C1 segment of cervical spinal cord (tissue), 14 donors: ENCODE results near the gene TLK2.
"Not testable (repeated sequence)": the region's sequence is repeated elsewhere in the genome, so short reads cannot be mapped to it uniquely, and the experiment has no call there.

ENCODE experiments used
- DNase-seq, 14 donors: peaks; one replicate each; lab custom pipeline; 2025; lab: John Stamatoyannopoulos, UW

Gene TLK2

DNA sequence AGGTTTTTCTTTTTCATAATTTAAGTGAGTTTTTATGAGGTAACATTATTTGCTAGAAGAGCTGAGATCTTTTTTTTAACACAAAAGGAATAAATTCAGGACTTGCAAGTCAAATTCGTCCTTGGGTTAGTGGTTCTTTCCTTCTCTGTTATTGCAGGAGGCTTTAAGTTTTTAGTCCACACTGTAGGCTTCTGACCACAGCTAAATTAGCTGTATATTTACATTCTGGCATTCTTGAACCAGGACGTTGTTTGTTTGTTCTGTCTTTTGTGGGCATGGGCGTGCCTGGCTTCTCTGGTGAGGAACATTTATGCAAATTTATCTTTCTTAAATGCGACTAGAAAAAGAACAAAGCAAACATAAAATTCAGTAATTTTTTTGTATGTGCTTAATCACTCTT lies 80.3 kb downstream of the TLK2 start:
- DNase-seq, result not testable (repeated sequence)

DNA sequence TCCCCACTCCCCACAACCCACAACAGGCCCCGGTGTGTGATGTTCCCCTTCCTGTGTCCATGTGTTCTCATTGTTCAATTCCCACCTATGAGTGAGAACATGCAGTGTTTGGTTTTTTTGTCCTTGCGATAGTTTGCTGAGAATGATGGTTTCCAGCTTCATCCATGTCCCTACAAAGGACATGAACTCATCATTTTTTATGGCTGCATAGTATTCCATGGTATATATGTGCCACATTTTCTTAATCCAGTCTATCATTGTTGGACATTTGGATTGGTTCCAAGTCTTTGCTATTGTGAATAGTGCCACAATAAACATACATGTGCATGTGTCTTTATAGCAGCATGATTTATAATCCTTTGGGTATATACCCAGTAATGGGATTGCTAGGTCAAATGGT lies 82.3 kb downstream of the TLK2 start:
- DNase-seq, result not testable (repeated sequence)

DNA sequence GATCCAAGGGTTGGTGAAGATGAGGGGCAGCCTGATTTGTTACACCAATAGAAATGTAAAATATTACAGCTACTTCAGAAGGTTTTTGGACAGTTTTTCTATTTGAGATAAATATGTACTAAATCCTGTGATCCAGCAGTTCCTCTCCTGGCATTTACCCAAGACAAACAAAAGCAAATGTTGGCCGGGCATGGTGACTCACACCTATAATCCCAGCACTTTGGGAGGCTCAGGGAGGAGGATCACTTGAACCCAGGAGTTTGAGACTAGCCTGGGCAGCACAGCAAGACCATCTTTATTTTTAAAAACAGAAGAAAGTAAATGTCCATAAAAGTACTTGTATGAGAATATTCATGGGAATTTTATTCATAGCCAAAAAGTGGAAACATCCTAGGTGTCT lies 84.0 kb downstream of the TLK2 start:
- no peak for DNase-seq

DNA sequence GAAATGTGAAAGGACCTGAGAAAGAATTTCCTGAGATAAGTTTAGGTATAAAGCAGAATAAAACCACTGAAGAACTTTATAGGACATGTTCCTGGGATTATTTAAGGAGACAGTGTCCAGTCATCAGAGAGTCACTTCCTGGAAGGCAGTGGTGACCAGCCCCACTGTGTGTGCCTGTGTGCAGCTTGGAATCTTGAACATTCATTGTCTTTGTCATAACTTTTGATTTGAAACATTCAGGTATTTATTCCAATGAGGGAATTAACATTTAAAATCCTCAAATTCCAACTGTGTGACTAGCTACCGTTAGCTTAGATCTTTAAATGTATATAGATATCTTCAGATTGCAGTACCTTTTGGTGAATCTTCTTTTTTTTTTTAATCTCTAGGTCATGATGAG lies 87.2 kb downstream of the TLK2 start:
- no peak for DNase-seq

DNA sequence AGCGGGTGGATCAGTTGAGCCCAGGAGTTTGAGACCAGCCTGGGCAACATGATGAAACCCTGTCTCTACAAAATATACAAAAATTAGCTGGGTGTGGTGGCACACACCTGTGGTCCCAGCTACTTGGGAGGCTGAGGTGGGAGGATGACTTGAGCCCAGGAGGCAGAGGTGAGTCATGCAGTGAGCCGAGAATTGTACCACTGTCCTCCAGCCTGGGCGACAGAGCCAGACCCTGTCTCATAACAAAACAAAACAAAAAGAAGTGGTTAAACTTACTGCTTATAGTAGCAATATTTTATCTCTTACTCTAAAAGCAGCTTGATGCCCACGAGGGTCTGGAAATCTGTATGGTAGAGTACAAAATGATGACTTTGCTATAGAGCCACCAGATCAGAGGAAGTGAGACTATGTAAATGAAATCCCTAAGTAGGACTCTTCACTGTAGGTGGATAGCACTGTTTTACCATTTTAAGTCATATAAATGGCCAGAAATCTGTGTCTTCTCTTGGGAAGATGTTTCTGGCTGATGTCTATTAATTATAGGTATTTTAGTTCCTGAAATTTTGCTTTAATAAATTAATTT lies 88.5 kb downstream of the TLK2 start:
- no peak for DNase-seq

DNA sequence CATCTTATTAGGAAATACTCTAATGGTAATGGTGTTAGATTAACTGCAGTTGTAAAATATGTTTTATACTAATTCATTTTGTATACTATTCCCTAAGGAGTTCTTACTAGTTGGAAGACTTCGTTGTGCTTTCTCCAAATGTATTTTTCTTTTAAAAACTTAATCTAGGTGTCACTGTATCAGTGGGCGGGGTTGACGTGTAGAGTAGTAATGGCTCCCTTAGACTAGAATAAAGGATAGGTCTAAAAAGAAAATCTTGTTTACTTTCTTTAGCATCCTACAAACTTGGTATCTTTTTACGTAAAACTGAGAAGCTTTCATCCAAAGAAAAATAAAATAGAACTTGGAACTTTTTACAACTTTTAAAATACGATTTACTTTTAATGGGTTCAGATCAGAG lies 93.9 kb downstream of the TLK2 start:
- DNase-seq, result no peak

DNA sequence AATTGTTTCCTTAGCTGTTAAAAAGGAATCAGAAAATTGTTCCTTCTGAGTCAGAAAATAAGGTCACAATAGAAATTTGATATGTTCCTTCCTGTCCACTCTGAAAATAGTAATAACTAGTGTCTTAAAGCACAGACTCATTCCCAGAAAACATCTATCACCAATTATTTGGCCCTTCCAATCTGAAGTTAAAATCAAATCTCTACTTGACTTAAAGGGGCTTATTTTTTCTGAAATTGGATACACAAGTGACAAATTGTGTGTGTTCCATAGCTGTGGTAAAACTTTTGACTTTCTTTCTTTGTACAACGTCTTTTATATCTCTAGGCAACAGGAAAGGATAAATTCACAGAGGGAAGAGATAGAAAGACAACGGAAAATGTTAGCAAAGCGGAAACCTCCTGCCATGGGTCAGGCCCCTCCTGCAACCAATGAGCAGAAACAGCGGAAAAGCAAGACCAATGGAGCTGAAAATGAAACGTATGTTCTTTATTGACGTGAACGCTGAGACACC lies 94.3 kb downstream of the TLK2 start:
- DNase-seq, result no peak

DNA sequence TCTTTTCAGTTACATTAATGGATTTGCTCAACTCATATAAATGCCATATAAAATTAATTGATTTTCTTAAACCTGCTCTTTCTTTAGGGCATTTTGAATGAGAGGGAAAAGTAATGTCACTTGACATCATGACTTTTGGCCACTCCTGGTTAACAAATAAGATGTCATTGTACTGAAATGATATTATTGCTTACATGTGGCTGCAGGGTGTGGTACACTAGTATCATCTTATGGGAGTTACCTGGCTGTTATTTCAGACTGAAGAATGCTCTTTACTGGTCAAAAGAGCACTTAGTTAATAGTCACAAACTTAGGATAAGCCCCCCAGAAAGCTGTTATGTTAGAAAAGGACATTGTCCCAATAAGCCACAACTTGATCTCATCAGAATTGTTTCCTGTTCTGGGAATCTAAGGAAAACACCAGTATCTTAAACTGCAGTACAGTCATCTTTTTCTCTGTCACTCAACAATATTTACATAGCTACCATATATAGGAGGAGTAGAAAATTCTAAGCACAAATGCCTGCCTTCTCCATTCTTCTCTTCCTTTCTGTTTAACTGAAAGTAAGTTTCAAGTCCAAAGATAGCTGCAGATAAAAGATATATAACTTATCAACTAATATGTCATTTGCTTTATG lies 95.0 kb downstream of the TLK2 start:
- DNase-seq, result no peak

DNA sequence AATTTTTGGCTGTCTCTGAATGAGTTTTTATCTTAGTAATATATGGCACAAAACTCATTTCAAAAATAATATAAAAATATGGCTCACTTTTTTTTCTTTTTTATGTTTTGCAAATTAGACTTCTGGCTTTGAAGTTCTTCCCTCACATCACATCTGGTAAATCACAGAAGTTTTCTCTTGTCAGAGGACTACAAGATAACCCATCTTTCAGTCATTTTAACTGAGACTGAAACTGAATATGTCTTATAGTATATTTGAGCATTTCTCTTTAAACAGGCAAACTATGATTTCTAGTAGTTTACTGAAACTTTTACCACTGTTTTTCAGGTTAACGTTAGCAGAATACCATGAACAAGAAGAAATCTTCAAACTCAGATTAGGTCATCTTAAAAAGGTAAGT lies 97.8 kb downstream of the TLK2 start:
- no peak for DNase-seq

DNA sequence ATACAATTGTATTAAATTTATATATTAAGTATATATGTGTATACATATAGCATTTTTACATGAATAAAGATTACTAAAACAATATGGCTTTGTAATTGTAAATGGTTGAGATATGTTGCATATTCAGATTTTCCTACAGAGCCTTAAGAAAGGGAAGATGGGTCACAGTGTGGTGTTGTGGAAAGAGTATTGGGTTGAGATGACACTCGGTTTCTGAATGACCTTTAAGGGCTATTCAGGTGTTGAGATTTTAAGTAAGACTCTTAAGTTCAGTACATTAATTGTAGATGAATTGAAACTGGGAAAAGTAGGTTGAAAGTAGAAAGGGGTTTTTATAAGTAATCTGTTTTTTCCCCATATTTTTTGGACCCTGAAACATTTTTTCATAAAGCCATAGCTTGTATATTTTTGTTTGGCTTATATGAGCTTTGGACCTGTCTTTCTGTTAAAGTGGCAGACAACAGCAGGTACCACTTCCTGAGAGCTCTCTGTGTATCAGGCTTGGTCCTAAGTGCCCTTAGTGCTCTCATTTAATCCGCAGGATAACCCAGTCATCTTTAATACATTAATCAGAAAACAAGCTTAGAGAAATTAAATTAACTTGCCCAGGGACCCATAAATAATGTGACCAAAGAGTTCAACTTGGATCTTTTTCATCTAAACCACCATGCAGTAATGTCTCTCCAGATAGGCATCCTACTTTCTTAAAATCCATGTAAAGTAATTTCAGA lies 100.3 kb downstream of the TLK2 start:
- DNase-seq, result no peak

DNA sequence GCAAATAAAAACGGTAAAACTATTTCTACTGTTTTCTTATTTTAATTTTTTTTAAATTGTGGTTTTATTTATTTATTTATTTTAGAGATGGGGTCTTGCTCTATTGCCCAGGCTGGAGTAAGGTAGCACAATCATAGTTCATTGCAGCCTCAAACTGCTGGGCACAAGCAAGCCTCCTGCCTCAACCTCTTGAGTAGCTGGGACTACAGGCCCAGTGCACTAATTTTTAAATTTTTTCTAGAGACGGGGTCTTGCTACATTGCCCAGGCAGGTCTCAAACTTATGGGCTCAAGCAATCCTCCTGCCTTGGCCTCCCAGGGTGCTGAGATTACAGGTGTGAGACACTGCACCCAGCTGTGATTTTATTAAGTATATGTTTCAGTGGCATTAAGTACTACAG lies 102.3 kb downstream of the TLK2 start:
- no peak for DNase-seq

DNA sequence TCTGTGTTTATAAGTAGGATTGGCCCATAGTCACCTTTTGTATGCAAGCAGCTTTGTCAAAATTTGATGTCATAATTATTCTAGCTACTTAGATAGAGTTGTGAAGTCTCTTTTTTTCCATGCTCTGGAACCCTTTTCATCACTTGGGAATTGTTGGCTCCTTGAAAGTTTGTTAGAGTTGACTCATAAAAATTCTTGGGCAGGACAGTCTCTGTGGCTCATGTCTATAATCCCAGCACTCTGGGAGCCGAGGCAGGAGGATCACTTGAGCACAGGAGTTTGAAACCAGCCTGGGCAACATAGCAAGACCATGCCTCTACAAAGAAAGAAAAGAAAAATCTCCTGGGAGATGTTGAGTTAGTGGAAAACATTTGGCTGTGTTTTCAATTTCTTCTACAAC lies 103.1 kb downstream of the TLK2 start:
- DNase-seq, result peak in 1 of 14 donors; percentile 4

DNA sequence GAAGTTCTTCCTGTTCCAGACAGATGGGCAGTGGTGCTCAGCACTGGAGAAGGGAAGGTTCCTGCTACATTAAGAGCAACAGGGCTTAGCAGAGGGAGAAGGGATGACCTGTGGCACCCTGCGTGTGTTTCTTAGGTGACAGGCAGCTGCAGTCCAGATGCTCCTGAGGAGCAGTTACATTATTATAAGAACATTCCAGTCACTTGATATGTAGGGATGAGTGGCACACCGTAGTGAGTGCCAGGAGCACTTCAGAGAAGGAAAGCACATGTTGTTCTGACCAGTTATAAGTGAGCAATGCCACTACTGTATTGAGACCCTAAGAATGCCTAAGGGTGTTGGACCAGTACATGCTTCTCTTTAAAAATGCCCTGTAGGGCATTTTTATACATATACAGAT lies 108.9 kb downstream of the TLK2 start:
- DNase-seq, result no peak

DNA sequence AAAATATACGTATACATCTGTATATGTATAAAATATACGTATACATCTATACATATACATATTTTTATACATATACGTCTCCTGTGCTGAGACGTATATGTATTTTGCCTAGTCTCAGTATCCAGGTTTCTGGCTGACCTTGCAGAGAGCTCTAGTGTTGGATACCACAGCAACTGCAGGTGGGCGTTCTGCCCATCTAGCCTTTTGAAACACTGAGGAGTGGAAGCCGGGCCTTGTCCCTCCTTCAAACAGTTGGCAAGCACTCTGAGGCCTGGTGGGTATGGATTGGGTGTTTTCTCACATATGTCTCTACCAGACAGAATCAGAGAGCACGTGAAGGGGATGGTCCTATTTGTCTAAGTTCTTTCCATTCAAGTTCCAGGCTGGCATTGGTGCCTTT lies 109.5 kb downstream of the TLK2 start:
- DNase-seq, result peak in 1 of 14 donors; percentile 2

DNA sequence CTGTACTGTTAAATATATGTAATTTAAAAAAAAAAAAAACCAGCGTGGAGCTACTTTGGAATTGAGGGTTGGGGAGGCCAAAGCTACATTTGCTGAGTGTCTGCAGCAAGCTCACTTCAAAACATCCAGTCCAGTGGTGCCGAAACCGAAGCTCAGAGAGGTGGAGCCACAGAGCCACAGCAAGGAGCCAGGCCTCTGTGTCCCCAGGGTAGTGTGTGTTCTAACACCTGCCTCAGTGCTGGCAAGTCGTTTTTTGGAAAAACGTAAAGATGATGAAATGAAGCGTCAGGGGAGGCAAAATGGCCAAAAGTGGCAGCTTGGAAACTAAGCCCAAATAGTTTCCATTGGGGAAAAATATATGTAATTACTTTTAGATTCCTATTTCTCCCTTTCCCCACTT lies 112.7 kb downstream of the TLK2 start:
- DNase-seq, result no peak

DNA sequence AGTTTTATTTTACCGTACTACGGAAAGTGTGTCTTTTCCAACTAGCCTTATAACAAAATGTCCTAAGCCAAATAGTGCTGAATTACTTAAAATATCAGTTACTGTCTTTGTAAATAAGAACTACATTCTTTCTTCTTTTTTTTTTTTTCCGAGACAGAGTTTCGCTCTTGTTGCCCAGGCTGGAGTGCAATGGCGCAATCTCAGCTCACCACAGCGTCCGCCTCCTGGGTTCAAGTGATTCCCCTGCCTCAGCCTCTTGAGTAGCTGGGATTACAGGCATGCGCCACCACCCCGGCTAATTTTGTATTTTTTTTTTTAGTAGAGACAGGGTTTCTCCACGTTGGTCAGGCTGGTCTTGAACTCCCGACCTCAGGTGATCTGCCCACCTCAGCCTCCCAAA lies 113.2 kb downstream of the TLK2 start:
- DNase-seq, result not testable (repeated sequence)

DNA sequence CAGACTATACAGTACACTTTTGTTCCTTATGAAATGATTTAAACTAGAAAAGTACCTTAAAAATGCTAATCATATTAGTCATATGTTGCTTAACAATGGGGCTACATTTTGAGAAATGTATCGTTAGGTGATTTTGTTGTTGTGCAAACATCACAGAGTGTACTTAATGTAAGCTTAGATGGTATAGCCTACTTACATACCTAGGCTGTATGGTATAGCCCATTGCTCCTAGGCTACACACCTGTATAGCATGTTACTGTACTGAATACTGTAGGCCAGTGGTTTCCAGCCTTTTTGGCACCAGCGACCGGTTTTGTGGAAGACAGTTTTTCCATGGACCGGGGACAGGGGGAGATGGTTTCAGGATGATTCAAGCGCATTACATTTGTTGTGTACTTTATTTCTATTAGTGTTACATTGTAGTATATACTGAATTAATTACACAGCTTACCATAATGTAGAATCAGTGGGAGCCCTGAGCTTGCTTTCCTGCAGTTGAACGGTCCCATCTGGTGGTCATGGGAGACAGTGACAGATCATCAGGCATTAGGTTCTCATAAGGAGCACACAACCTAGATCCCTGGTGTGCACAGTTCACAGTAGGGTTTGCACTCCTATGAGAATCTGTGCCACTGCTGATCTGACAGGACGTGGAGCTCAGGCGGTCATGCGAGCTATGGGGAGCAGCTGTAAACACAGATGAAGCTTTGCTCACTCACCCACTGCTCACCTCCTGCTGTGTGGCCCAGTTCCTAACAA lies 113.9 kb downstream of the TLK2 start:
- DNase-seq, result no peak

DNA sequence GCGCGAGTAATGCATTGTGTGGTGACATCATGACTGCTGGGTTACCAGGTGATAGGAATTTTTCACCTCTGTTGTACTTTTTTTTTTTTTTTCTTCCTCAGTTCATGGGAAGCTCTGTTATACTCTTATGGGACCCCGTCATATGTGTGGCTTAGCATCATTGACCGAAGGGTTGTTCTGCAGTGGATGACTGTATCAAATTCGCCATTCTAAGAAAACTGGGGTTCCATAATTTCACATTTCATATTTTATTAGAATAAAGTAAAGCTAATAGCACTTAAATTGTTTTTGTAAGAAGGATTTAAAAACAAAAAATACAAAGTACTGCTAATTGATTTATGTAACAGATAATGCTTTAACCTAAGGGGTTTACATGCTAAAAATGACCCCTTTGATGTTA lies 116.9 kb downstream of the TLK2 start:
- DNase-seq, result no peak

DNA sequence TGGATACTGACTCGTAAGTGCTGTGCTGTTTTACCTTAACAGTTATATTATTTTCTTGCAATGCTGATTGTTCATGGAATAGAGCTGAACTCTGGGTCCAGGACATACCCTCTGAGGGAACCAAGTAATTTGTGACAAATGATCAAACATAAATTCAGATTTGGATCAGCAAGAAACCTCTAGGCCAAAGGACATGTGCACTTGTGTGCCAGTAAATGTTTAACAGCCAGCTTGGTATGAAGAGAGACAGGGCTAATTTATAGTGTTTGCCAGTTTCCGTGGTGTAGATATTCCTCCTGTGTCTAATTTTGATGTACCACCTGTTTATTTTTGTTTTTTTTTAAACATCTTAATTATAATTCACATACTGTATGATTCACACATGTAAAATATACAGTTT lies 118.0 kb downstream of the TLK2 start:
- no peak for DNase-seq

DNA sequence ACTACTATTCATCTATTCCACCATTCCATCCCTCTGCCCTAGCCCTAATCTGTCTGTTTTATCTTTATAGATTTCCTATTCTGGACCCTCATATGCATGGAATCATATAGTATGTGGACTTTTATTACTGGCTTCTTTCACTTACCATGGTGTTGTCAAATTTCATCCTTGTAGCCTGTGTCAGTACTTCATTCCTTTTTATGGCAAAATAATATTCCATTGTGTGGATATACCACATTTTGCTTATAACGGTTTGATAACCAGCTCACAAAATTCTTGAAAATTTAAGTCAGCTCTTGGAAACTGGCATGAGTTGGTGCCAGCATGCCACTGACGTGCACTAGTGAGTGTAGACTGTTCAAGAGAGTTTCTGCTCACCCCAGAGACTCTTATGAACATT lies 118.5 kb downstream of the TLK2 start:
- DNase-seq, result no peak

DNA sequence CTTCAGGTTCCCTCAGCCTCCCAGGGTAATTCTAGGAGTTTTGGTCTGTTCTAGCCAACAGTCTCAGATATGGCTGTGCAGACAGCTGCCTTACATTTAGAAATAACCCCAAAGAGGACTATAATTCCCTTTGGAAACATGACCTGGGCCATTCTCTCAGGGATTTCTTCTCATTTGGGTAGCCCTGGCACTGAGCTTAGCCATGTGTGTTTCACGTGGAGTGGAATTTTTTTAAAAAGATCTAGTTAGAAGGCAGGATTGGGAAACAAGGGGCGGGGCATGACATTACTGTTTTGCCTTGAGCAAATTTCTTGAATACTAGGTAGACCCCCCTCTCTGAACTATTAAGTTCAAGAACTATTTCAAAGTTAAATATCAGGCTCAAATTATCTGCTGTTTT lies 119.3 kb downstream of the TLK2 start:
- no peak for DNase-seq

DNA sequence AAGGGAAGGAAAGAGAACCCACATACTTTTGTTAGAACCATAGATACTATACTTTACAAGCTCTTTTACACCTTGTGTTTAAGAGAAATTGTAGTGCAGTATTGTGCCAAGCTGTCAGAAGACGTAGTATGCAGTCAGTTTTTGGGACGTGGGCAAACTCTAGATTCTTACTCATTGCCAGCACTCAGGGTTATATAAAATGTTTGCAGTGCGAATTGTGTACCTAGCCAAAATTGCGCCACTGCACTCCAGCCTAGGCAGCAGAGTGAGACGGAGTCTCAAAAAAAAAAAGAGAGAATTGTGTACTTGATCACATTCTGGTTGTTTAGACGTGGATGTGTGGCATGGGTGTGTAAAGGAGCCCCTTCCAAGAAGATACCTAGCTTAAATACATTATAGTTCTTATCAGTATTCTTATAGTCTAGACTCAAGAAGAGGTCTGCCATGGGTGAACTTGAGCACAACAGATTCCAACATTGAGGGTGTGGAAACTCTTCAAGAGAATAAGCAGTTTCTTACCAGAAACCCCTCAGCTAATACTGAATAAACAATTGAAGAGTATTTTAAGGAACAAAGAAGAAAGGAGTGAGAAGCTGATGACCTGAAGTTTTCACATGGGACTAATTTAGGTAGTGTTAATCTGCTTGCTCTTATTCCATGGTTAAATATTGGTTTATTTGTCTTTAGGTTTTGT lies 121.5 kb downstream of the TLK2 start:
- no peak for DNase-seq
